ENCODE data around the gene SGIP1.
A peak's percentile ranks its signal among the peaks of the same experiment; 100 is the strongest.

The SGIP1 gene

DNA sequence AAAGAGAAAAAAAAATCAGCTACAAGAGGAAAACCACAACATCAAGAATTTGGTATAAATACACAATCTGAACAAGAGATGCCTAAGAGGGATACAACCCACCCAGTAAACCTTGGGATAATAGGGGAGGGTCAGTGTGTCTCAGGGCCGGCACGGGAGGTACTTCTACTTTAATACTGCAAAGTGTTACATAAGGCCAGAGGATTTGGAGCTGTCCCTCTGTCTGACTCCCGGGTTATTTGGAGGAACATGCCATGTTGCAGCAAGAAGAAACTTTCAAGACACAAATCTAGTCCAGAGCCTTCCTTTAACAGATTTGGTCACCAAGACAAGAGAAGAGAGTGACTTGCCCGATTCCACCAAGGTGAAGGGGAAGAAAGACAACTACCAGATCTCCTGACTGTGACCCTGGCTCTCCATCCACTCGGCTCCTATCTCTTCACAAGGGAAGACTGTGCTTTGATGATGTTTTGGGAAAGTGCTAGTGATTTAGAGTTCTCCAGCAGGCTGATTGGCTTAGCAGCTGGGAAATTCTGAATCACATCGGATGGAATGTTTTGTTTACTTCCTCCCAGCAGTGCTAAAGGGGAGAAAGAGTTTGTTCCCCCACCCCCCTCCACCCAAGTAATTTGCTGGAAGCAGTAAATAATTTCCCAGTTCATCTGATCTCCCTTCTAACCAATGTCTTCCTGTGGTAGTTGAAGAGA is 29.3 kb downstream of the SGIP1 start:
- FAIRE-seq (no peak), DNase-seq (ENCODE audit: insufficient read length, low spot score) (no peak)
- TF ChIP-seq TAF1 (IDR thresholded peaks at IDR 0.05; ENCODE audit: low read depth, low read length) (no peak), SPI1 (IDR thresholded peaks at IDR 0.05; ENCODE audit: low read depth, low read length) (no peak), PAX5 (IDR thresholded peaks at IDR 0.05; ENCODE audit: insufficient read depth, low read length, severe bottlenecking) (no peak), POLR2AphosphoS5 (IDR thresholded peaks at IDR 0.05; ENCODE audit: low read depth, low read length) (no peak), POU2F2 (IDR thresholded peaks at IDR 0.05; ENCODE audit: low read depth, low read length) (no peak), POLR2A (IDR thresholded peaks at IDR 0.05; ENCODE audit: low read depth, low read length) (no peak)

GRCh38 chr1:66563941-66564630 is 30.1 kb downstream of the SGIP1 start:
- no peak for DNase-seq (ENCODE audit: insufficient read length, low spot score)
- TF ChIP-seq POLR2A (IDR thresholded peaks at IDR 0.05; ENCODE audit: low read depth, low read length) (no peak), SPI1 (IDR thresholded peaks at IDR 0.05; ENCODE audit: low read depth, low read length) (no peak), TAF1 (IDR thresholded peaks at IDR 0.05; ENCODE audit: low read depth, low read length) (no peak), POU2F2 (IDR thresholded peaks at IDR 0.05; ENCODE audit: low read depth, low read length) (no peak), POLR2AphosphoS5 (IDR thresholded peaks at IDR 0.05; ENCODE audit: low read depth, low read length) (no peak), PAX5 (IDR thresholded peaks at IDR 0.05; ENCODE audit: insufficient read depth, low read length, severe bottlenecking) (no peak)
- no peak for FAIRE-seq

- DNase-seq (ENCODE audit: insufficient read length, low spot score) (no peak), FAIRE-seq (no peak)
- TF ChIP-seq POLR2A (IDR thresholded peaks at IDR 0.05; ENCODE audit: low read depth, low read length) (no peak), POU2F2 (IDR thresholded peaks at IDR 0.05; ENCODE audit: low read depth, low read length) (no peak), TAF1 (IDR thresholded peaks at IDR 0.05; ENCODE audit: low read depth, low read length) (no peak), SPI1 (IDR thresholded peaks at IDR 0.05; ENCODE audit: low read depth, low read length) (no peak), POLR2AphosphoS5 (IDR thresholded peaks at IDR 0.05; ENCODE audit: low read depth, low read length) (no peak), PAX5 (IDR thresholded peaks at IDR 0.05; ENCODE audit: insufficient read depth, low read length, severe bottlenecking) (no peak)
Measured at GRCh38 chr1:66570196-66570595, 36.2 kb downstream of the SGIP1 start.

DNA sequence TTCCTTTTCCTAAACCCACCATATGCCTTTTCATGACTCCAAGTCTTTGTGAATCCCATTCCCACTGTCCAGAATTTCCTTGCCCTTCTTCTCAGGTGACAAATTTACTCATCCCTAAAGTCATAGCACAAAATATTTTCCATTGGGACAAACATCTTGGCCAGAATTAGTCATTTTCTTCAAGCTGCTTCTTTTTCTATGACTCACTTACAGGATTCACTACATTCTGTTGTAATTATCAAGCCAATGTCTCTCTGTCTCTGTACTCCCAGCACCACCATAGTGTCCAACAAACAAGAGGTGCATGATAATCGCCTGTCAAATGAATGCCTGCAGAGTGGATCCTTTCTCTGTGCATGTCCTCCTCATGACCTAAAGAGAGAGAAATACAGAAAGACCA is 37.8 kb downstream of the SGIP1 start:
- TF ChIP-seq TAF1 (IDR thresholded peaks at IDR 0.05; ENCODE audit: low read depth, low read length) = no peak
- TF ChIP-seq PAX5 (IDR thresholded peaks at IDR 0.05; ENCODE audit: insufficient read depth, low read length, severe bottlenecking) = no peak
- no peak for TF ChIP-seq POLR2A (IDR thresholded peaks at IDR 0.05; ENCODE audit: low read depth, low read length)
- TF ChIP-seq POLR2AphosphoS5 (IDR thresholded peaks at IDR 0.05; ENCODE audit: low read depth, low read length) = no peak
- no peak for TF ChIP-seq POU2F2 (IDR thresholded peaks at IDR 0.05; ENCODE audit: low read depth, low read length)
- no peak for TF ChIP-seq SPI1 (IDR thresholded peaks at IDR 0.05; ENCODE audit: low read depth, low read length)
- DNase-seq (ENCODE audit: insufficient read length, low spot score) (no peak), FAIRE-seq (no peak)

DNA sequence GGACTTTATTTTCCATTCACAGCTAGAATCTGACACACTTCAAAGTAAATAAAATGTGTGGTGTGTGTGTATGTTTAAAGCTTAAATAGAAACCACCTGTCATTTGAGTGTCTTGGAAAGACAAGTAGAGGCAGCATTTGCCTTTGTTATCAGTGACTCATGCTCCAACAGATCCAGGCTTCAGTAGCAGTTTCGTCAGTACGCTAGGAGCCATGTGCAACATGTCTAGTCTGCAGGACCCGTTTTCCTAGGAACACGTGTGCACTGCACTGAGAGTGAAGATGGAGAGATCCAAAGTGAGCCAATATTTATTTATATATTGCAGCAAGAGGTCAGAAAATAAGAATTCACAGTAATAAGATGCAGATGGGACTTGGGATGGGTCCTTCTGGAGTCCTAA is 41.8 kb downstream of the SGIP1 start:
- FAIRE-seq (no peak), DNase-seq (ENCODE audit: insufficient read length, low spot score) (no peak)
- no peak for TF ChIP-seq SPI1 (IDR thresholded peaks at IDR 0.05; ENCODE audit: low read depth, low read length)
- TF ChIP-seq PAX5 (IDR thresholded peaks at IDR 0.05; ENCODE audit: insufficient read depth, low read length, severe bottlenecking) = no peak
- no peak for TF ChIP-seq POLR2AphosphoS5 (IDR thresholded peaks at IDR 0.05; ENCODE audit: low read depth, low read length)
- TF ChIP-seq TAF1 (IDR thresholded peaks at IDR 0.05; ENCODE audit: low read depth, low read length) = no peak
- TF ChIP-seq POU2F2 (IDR thresholded peaks at IDR 0.05; ENCODE audit: low read depth, low read length) = no peak
- TF ChIP-seq POLR2A (IDR thresholded peaks at IDR 0.05; ENCODE audit: low read depth, low read length) = no peak

DNA sequence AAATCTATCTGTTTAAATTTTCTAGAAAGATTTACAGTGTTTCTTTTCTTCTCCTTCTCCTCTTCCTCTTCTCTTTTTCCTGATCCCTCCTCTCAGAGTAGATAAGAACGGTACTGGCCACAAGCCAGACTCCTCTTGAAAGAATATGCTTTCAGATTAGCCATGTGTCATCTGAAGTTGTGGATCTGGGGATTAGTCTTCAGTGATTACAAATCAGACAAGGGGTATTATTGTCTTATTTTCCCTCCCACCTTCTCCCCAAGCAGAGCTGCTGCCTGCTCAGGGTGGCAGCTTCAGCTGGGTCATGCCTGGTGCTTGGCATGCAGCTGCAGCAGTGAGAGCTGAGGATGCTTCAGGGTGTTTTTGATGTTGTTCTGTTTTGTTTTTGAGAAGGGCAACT is 42.7 kb downstream of the SGIP1 start:
- DNase-seq (ENCODE audit: insufficient read length, low spot score) = no peak
- FAIRE-seq = no peak
- TF ChIP-seq TAF1 (IDR thresholded peaks at IDR 0.05; ENCODE audit: low read depth, low read length) (no peak), POLR2AphosphoS5 (IDR thresholded peaks at IDR 0.05; ENCODE audit: low read depth, low read length) (no peak), PAX5 (IDR thresholded peaks at IDR 0.05; ENCODE audit: insufficient read depth, low read length, severe bottlenecking) (no peak), POLR2A (IDR thresholded peaks at IDR 0.05; ENCODE audit: low read depth, low read length) (no peak), POU2F2 (IDR thresholded peaks at IDR 0.05; ENCODE audit: low read depth, low read length) (no peak), SPI1 (IDR thresholded peaks at IDR 0.05; ENCODE audit: low read depth, low read length) (no peak)

DNA sequence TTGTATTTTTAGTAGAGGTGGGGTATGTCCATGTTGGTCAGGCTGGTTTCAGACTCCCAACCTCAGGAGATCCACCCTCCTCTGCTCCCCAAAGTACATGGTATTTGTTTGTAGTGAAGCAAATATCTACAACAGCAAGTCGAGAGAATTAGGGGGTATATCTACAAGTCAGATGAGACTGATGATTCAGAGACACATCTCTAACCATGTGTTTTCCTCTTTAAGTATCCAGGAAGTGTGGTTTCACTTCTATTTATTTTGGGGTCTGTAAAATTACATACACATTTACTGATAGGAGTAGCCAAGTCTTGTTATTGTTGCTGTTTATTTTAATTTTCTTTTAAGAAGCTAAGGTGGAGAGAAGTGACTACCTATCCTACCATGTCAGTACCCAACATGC is 44.9 kb downstream of the SGIP1 start:
- TF ChIP-seq PAX5 (IDR thresholded peaks at IDR 0.05; ENCODE audit: insufficient read depth, low read length, severe bottlenecking) (no peak), POLR2AphosphoS5 (IDR thresholded peaks at IDR 0.05; ENCODE audit: low read depth, low read length) (no peak), POLR2A (IDR thresholded peaks at IDR 0.05; ENCODE audit: low read depth, low read length) (no peak), TAF1 (IDR thresholded peaks at IDR 0.05; ENCODE audit: low read depth, low read length) (no peak), SPI1 (IDR thresholded peaks at IDR 0.05; ENCODE audit: low read depth, low read length) (no peak), POU2F2 (IDR thresholded peaks at IDR 0.05; ENCODE audit: low read depth, low read length) (no peak)
- no peak for DNase-seq (ENCODE audit: insufficient read length, low spot score)
- FAIRE-seq = no peak

- DNase-seq (ENCODE audit: insufficient read length, low spot score) (no peak), FAIRE-seq (no peak)
- TF ChIP-seq SPI1 (IDR thresholded peaks at IDR 0.05; ENCODE audit: low read depth, low read length) (peak; percentile 37; the same call in 1 of the 2 replicates), POLR2AphosphoS5 (IDR thresholded peaks at IDR 0.05; ENCODE audit: low read depth, low read length) (no peak)
Measured at GRCh38 chr1:66580081-66580480, 46.1 kb downstream of the SGIP1 start.

- DNase-seq (ENCODE audit: insufficient read length, low spot score) (no peak), FAIRE-seq (no peak)
- TF ChIP-seq POLR2AphosphoS5 (IDR thresholded peaks at IDR 0.05; ENCODE audit: low read depth, low read length) = no peak
Measured at GRCh38 chr1:66583021-66583420, 49.1 kb downstream of the SGIP1 start.

- FAIRE-seq (no peak), DNase-seq (ENCODE audit: insufficient read length, low spot score) (no peak)
- no peak for TF ChIP-seq TAF1 (IDR thresholded peaks at IDR 0.05; ENCODE audit: low read depth, low read length)
- no peak for TF ChIP-seq POLR2AphosphoS5 (IDR thresholded peaks at IDR 0.05; ENCODE audit: low read depth, low read length)
Measured at GRCh38 chr1:66585002-66585401, 51.0 kb downstream of the SGIP1 start.
